D341Med (cell line): ENCODE measurements around the gene HERC4.
"Not testable (repeated sequence)": the region's sequence is repeated elsewhere in the genome, so short reads cannot be mapped to it uniquely, and the experiment has no call there.

ENCODE experiments used
- DNase-seq: peaks from one replicate; pipeline ENCODE4 v3.0.0; 2012; ENCODE audit warnings: low spot score

Gene HERC4

GRCh38 chr10:67878133-67878532 lies 196.9 kb downstream of the HERC4 start:
- DNase-seq = no peak

GRCh38 chr10:67877421-67877820 lies 197.7 kb downstream of the HERC4 start:
- DNase-seq = not testable (repeated sequence)

DNA sequence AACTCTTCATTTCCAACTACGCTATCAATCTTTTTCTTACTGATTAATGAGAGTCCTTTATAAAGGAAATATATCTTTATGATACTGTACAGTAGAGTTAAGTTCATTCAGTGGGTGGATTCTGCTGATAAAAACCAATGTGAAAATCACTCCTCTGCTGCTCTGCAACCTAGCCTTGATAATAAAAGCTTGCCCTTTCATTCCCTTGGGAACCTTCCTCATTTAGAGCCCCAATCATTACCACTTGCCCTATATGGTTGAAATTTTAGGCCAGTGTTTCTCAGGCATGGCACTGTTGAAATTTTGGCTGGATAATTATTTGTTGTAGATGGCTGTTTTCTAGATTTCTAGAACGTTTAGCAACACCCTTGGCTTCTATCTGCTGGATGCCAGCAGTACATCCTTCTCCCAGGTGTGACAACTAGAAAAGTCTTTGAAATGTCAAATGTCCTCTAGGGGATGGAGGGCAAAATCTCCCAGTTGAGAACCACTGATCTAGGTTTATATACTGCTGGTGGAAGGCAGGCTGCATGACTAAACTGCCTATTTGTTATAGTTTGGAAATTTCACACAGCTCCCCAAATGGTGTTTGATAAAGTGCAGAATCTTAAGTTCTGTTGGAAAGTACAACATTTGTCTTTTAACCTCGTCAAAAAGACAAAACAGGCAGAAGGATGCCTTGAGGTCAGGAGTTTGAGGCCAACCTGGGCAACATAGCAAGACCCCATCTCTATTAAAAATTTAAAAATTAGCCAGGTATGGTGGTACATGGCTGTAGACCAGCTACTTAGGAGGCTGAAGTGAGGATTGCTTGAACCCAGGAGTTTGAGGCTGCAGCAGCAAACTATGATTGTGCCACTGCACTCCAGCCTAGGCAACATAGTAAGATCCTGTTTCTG lies 199.5 kb downstream of the HERC4 start:
- no peak for DNase-seq
